Loucy (cell line): ENCODE results near the gene ARVCF.

Experiments used
- CTCF ChIP-seq: fragments of 200-600 bp; sonication (generic); conservative IDR thresholded peaks from 2 replicates; pipeline ENCODE4 v1.5.1; 2014; ENCODE audit warnings: mild to moderate bottlenecking, antibody characterized with exemption, low read length
- EZH2phosphoT487 ChIP-seq: fragments of 200-600 bp; IDR thresholded peaks from 2 replicates; pipeline ENCODE4 v1.6.1; 2018; ENCODE audit warnings: antibody characterized with exemption, mild to moderate bottlenecking, moderate library complexity, borderline replicate concordance

GRCh38 chr22:19959587-19960490 lies 56.8 kb downstream of the ARVCF start:
- no peak for TF ChIP-seq CTCF
- no peak for TF ChIP-seq EZH2phosphoT487
